ENCODE measurements around the gene UBE3D. TPM values are rescaled to one million over a fixed set of nuclear protein-coding genes. Genes with fewer than 3 reads are reported as not detected.

The UBE3D gene
- total RNA-seq, 1 experiment from 2014 or later = 10.7 TPM

DNA sequence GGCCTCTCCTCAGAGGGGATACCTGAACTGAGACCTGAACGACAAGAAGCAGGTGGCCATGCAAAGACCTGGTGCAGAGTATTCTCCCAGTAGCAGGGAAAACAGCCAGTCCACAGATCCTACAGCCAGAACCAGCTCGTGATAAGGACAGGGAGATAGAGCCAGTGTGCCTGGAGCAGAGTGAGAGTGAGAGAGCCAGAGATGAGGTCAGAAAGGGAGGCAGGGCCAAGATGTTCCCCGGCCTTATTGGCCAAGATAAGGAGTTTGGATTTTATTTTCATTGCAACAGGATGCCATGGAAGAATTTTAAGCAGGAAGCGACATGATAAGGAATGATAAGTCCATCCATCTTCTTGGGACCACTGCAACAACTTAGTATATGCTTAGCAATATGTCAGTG lies 111.8 kb downstream of the UBE3D start:
- H2AK5ac ChIP-seq (ENCODE audit: insufficient read length, low read length) = no peak overlapping the region
- TF ChIP-seq, protein P1, sequence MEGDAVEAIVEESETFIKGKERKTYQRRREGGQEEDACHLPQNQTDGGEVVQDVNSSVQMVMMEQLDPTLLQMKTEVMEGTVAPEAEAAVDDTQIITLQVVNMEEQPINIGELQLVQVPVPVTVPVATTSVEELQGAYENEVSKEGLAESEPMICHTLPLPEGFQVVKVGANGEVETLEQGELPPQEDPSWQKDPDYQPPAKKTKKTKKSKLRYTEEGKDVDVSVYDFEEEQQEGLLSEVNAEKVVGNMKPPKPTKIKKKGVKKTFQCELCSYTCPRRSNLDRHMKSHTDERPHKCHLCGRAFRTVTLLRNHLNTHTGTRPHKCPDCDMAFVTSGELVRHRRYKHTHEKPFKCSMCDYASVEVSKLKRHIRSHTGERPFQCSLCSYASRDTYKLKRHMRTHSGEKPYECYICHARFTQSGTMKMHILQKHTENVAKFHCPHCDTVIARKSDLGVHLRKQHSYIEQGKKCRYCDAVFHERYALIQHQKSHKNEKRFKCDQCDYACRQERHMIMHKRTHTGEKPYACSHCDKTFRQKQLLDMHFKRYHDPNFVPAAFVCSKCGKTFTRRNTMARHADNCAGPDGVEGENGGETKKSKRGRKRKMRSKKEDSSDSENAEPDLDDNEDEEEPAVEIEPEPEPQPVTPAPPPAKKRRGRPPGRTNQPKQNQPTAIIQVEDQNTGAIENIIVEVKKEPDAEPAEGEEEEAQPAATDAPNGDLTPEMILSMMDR (conservative IDR thresholded peaks at IDR 0.05) = no peak
- H3K4me2 ChIP-seq (ENCODE audit: insufficient read depth, insufficient read length, low read length) = no peak overlapping the region
- H3T11ph ChIP-seq (ENCODE audit: low read length) = no peak overlapping the region
- H3K4me1 ChIP-seq (ENCODE audit: insufficient read depth, low read length) = peaks cover 2% of the 10 kb centered on the region; the same call in 1 of the 2 replicates
- H2AFZ ChIP-seq (ENCODE audit: low read length) = no peak overlapping the region
- H3K56ac ChIP-seq (ENCODE audit: insufficient read length, low read depth, low read length) = no peak overlapping the region
- H2BK15ac ChIP-seq (ENCODE audit: low read depth, low read length) = no peak overlapping the region
- Mint-ChIP-seq H3K27ac (peak overlapping the region in 1 of 3 experiments; percentile 22; a peak in 1 of 7 replicates), H3K4me3 (no peak overlapping the region), H3K4me1 (peaks cover 6 to 11% of the 10 kb centered on the region in 2 experiments), H3K9me3 (peaks cover 2 to 9% of the 10 kb centered on the region in 2 experiments; a peak in 3 of 5 replicates), H3K36me3 (ENCODE audit: insufficient read depth in 1 of 3, low read depth in 3 of 3) (peaks cover 24 to 29% (median 26%) of the 10 kb centered on the region in 3 experiments), H3K27me3 (ENCODE audit: low read depth) (no peaks in the 10 kb centered on the region)
- H3K79me1 ChIP-seq (ENCODE audit: insufficient read depth, low read depth, low read length, poor library complexity, severe bottlenecking) = no peaks in the 10 kb centered on the region
- no peak overlapping the region for H2BK12ac ChIP-seq (ENCODE audit: insufficient read length, low read depth, low read length)
- no peak overlapping the region for H4K5ac ChIP-seq (ENCODE audit: insufficient read length, low read depth, low read length)
- no peak overlapping the region for H2BK5ac ChIP-seq (ENCODE audit: insufficient read length, low read length)
- no peaks in the 10 kb centered on the region for H3K9me3 ChIP-seq (ENCODE audit: control insufficient read depth, low read depth, low read length)
- no peaks in the 10 kb centered on the region for H3K23me2 ChIP-seq (ENCODE audit: insufficient read length, low read depth, low read length, poor library complexity, severe bottlenecking)
- no peak overlapping the region for H3K4ac ChIP-seq (ENCODE audit: low read depth, low read length)
- DNase-seq = no peak
- no peak overlapping the region for H4K91ac ChIP-seq (ENCODE audit: insufficient read length, low read depth, low read length)
- no peak overlapping the region for H3K27ac ChIP-seq (ENCODE audit: insufficient read length, low read depth, low read length)
- no peaks in the 10 kb centered on the region for H3K27me3 ChIP-seq (ENCODE audit: insufficient read depth, low read length)
- no peak overlapping the region for H3K14ac ChIP-seq (ENCODE audit: insufficient read depth, low read length)
- no CpG with 5 or more reads among the region's 4 CpGs for WGBS (ENCODE audit: extremely low coverage, insufficient read length, low lambda C conversion rate)
- H3K9ac ChIP-seq (ENCODE audit: extremely low read depth, insufficient read length, low read length) = no peak overlapping the region
- H2BK120ac ChIP-seq (ENCODE audit: low read depth, low read length, poor library complexity, severe bottlenecking) = no peak overlapping the region
- no peak overlapping the region for H3K18ac ChIP-seq (ENCODE audit: insufficient read length, low read depth, low read length)
- no peak overlapping the region for H3K23ac ChIP-seq (ENCODE audit: insufficient read length, low read depth, low read length)
- H2BK20ac ChIP-seq (ENCODE audit: low read depth, low read length, poor library complexity, severe bottlenecking) = no peak overlapping the region
- H4K20me1 ChIP-seq (ENCODE audit: control insufficient read depth, insufficient read depth, insufficient read length) = no peaks in the 10 kb centered on the region
- no peaks in the 10 kb centered on the region for H3K79me2 ChIP-seq (ENCODE audit: insufficient read depth, low read length)
- H4K8ac ChIP-seq (replicated peaks; ENCODE audit: insufficient read length, low read depth, low read length) = no peak overlapping the region

Measured in H9 (cell line).